ENCODE measurements around the gene ZNF827.

The ZNF827 gene

DNA sequence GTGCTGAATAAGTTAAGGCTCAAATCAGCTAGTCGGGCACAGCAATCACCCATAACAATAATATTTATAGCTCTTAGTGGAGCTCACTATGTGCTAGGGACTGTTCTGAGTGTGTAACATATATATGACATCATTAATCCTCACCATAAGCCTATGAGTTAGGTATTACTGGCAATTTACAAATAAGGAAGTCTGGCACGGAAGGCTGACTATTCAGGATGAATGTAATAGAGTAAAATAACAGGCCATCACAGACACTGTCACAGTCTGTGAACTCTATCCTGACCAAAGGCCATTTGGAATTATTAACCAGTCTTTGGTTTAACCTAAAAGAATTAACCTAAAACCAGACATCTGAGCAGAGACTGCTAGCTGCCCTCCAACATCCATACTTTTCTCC is 139.4 kb downstream of the ZNF827 start:
- DNase-seq (ENCODE audit: low read depth, low spot score) = no peak

DNA sequence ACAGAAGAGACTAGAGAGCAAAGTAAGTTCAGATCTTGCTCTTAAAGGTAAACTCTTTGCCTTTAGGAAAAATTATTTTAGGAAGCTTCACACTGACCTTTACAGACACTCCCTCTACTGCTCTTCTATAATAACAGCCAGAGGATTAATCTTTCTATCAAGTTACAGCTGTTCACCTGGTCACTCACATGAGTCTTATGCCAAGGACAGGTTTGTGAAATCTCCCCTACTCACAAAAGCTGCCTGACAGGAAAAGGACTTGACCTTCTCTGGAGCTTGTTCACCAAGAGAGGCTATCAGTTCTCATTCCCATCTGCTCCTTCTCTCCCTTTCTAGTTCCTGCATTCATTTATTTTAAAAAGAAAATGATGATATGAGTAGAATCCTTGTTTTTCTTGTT is 141.3 kb downstream of the ZNF827 start:
- no peak for DNase-seq (ENCODE audit: low read depth, low spot score)

DNA sequence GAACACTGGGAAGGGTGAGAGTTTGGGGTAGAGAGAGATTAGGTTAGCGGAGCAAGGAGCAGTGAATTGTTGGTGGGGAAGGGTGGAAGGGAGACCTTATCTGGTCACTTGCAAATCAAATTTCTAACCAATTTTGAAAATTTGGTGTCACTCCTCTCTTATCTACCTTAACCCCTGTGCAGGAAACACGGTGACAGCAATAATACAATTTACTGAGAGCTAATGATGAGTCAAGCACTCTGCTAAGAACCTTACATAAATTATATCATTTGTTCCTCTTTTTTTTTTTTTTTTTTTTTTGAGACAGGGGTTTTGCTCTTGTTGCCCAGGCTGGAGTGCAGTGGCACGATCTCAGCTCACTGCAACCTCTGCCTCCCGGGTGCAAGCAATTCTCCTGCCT is 142.3 kb downstream of the ZNF827 start:
- no peak for DNase-seq (ENCODE audit: low read depth, low spot score)

DNA sequence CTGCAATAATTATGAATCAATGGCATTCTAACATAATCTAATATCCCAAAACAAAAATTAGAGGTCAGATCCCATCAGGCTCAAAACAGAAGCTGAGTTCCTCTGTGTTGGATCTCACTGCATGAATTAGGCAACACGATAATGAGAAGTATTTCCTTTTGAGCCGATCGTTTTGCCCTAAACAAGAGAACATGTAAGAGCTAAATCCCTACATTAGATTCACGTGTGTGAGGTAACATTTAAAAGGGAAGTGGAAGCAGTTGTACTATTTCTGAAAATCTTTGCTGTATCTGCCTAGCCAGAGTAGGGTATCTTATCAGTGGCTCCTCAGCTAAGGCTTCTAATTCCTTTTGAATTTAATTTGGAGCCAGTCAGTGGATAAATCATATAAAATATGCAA is 143.1 kb downstream of the ZNF827 start:
- no peak for DNase-seq (ENCODE audit: low read depth, low spot score)

DNA sequence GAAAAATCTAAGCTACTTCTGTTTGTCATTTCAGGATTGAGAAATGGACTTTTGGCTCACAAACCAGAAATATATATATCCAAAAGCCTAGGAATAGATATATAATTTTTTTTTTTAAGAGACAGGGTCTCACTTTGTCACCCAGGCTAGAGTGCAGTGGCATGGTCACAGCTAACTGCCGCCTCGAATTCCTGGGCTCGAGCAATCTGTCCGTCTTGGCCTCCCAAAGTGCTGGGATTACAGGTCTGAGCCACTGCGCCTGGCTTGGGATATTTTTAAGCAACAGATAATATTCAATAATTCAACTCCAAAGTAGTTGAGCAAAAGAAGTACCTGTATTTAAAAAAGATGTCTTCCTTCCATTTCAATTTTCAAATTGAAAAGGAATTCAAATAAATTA is 146.2 kb downstream of the ZNF827 start:
- no peak for DNase-seq (ENCODE audit: low read depth, low spot score)

DNA sequence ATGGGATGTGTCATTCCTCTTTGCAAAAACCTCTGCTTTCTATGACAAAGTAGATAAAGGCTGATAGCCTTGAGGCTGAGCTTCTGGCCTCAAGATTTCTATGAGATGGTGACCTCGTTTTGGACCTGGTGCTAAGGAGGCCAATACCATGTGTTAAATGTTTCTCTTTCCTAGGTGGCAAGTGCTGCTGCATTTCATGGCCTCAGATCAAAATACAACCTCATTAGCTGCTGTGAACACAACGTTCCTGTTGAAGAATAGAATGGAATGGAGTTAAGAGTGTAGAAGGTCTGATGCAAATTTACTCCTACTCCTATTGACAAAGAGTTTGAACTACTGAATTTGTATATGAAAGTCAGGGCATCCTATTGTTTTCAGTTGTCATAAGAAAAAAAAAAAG is 146.6 kb downstream of the ZNF827 start:
- no peak for DNase-seq (ENCODE audit: low read depth, low spot score)

DNA sequence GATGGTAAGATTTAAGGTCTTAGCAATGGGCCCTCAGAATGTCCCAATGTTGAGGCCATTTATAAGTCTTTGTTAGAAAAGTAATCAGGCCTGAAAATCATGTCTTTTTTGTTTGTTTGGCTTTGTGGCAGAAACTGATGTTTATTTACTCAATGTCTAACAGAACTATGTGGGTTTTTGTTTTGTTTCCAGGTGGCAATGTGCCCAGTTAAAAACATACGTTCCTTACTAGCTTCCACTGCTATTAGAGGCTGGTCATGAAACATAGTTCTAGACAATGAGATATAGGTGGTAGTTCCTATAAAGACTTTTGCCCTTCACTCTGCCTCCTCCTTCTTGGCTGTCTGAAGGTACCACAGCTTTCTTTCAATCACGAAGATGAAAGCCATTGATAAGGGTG is 149.9 kb downstream of the ZNF827 start:
- DNase-seq (ENCODE audit: low read depth, low spot score) = no peak

DNA sequence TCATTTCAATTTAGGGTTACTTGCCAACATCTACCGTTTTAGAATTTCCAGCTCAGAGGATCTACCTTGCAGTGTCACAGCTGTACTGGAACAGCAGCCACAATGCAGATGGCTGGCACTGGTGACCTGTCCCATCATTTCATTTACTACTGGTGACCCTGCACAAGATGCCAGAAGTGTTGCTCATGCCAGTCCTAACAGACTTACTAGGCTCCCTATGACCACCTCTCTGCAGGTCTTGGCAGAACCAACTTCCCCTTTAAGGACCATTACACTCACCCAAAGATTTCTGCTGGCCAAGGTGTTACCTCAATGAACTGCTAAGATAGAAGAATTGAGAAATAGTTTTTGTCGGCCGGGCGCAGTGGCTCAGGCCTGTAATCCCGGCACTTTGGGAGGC is 151.8 kb downstream of the ZNF827 start:
- DNase-seq (ENCODE audit: low read depth, low spot score) = no peak

DNA sequence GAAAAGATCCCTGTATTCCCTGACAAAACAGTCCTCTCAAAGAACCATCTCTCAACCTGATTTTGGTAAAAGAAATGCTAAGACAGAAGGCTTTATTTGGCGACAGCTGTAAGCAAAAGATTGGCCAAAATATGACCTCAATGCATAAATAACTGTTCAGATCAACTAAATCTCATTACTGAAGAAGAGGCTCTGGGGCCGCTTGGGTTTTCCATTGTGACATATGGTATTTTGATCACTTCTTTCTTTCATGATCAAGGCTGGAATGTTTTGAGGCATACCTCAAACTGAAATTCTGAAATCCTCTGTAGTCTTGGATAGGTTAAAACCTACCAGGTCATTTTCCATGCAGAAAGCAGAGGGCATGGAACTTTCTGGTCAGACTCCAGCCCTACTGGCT is 152.4 kb downstream of the ZNF827 start:
- DNase-seq (ENCODE audit: low read depth, low spot score) = no peak

DNA sequence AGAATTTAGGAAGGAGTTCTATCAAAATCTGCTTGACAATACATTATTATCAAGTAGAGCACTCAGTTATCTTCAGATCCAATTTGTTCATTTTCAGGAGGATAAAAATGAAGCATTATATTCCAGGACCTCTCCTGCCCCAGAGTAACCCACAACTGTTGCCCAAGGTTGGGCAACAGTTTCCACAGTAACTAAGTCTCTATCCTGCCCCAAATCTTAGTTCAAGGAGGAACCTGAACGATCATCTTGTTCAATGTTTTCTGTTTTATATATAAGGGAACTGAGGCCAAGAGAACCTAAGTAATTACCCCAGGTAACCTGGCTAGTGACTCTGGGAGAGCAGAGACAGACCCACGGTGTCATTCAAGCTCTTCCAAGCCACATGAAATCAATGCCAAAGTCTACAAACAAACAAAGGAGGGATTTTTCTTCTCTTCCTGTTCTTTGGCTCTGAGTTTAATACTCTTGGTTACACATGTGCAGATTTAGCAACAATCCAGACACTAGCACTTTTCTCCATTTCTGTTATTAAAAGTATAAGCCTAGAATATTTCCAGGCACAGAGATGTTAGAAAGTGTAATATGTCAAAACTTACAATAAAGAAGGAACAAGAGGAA is 153.1 kb downstream of the ZNF827 start:
- no peak for DNase-seq (ENCODE audit: low read depth, low spot score)

DNA sequence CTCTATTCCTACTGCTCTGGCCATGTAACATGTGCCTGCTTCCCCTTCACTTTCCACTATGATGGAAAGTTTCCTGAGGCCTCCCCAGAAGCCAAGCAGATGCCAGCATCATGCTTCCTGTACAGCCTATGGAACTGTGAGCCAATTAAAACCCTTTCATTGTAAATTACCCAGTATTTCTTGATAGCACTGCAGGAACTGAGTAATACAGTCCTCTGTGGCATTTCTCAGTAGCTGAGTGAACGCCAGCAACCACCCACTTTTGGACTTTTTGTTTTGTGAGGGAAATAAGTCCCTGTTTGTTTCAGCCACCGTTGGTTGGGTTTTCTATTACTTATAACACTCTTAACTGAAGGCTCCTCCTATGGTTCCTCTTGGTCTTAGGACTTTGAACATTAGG is 154.6 kb downstream of the ZNF827 start:
- DNase-seq (ENCODE audit: low read depth, low spot score) = no peak

DNA sequence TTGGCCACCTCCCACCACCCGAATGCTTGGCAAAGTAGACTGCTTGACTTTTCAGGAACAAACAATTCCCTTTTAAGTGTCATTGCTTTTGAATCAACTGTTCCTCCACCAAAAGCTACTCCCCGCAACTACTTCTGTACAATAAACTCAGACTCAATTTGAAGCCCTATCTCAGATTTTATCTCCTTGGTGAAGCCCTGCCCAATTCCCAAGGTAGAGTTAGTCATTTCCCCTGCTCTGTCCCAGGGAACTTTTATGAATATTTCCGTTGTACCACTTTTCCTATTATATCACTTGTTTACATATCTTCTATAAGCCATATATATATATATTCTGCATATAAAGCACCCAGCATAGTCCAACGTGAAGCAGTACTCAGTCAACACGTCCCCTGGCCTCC is 155.9 kb downstream of the ZNF827 start:
- DNase-seq (ENCODE audit: low read depth, low spot score) = no peak

DNA sequence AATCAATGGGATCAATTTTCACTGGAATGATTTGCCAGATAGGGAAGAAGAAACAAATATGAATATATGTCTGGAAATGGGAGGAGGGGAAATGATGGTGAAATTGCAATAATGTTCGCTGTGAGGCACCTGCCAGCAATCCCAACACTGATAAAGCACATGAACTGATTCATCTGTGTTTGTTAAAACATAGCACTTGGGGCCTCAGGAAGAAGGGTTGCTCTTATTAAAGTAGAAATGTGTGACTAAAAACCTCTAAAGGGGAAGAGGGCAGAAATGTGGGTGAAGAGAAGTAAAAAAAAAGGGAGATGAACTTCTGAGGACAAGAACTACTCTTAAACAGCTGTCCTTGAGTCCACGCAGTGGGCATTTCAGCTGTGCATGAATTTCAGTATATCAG is 157.3 kb downstream of the ZNF827 start:
- DNase-seq (ENCODE audit: low read depth, low spot score) = no peak

DNA sequence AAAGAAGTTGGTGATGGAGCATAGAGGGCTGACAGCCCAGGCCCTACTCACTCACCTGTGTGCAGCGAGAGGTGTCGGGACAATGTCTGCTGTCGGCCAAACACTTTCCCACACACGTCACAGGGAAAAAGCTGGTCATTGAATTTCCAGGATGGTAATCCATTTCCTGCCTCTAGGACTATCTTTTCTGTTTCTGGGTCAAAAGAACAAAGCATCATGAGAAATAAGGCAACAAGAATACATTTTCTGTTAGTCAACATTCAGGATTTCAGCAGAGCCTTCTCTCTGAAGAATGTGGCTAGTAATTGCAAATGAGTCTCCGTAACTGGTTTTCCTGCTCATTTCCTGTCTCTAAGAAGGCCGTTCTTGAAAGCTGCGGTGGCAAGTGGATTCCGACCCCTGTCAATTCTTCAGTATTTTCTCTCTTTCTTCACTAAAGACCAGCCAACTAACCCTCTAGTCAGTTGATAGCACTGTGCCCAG is 159.3 kb downstream of the ZNF827 start:
- no peak for DNase-seq (ENCODE audit: low read depth, low spot score)

DNA sequence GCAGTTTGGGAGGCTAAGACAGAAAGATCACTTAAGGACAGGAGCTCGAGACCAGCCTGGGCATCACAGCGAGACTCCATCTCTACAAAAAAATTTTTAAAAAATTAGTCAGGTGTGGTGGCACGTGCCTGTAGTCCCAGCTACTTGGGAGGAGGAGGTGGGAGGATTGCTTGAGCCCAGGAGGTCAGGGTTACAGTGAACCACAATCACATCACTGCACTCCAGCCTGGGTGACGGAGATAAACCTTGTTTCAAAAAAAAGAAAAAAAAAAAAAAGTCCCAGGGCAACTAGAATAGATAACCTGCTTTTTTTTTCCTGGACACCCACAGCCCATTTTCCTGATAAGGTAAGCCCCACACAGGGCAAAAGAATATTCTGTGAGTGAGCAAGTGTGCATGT is 162.4 kb downstream of the ZNF827 start:
- no peak for DNase-seq (ENCODE audit: low read depth, low spot score)

DNA sequence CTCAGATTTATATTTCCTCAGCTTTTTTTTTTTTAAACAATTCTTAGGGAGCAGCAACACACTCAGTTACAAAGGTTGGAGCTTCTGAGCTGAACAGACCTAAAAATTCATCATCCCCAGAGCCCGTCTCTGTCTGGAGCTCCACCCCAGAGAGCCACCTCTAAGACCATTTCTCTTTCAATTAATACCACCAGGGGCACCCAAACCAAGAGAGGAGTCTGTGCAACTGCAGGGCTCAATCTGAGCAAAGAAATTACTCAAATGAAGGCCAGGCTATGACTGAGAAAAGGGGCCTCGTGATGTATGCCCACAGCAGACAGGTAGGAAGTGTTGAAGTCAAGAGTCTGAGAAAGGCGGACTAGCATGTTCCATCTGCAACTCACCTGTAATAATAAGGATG is 163.2 kb downstream of the ZNF827 start:
- DNase-seq (ENCODE audit: low read depth, low spot score) = no peak

DNA sequence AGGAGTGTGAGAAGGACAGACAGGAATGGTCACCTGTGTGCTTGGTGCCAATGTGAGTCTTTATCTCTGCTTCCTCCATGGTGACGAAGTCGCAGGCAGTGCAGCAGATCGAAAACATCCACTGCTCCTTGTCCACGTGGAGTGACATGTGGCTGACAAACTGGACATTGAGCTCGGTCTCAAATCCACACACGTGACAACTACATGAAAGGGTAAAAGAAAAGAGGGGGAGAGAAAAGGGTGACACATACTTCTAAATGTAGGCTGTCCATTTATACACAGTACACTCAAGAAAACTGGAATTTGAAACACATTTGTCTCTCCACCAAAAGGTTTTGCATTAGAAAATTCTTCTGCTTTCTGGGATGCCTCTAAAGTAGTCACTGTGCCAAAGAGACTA is 164.2 kb downstream of the ZNF827 start:
- DNase-seq (ENCODE audit: low read depth, low spot score) = no peak

DNA sequence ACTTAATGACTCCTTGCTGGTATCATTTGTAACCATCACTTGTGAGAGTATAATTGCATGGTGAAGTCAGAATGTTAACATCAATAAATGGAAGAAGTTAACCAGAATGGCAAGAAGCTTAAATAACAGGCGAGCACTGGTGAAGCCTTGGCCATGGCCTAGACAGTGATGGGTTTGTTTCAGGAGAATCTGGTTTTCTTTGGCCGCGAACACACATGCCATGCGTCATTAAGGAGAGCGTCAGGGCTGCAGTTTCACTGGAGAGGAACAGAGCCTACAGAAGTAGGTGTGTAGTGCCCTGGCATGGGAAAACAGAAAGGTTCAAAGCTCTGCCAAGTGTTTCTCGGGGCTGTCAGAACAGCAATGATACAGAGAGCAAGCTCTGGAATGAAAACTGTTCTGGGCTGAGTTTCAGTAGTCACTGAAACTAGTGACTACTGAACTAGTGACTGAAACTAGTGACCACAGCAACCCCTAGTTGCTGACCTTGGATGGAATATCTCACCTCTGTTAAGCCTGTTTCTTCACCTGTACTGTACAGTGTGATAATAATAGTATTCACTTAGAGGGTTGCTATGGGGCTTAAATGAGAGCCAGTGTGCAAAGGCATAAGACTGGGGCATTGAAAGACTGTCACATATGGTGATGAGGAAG is 164.9 kb downstream of the ZNF827 start:
- DNase-seq (ENCODE audit: low read depth, low spot score) = no peak

DNA sequence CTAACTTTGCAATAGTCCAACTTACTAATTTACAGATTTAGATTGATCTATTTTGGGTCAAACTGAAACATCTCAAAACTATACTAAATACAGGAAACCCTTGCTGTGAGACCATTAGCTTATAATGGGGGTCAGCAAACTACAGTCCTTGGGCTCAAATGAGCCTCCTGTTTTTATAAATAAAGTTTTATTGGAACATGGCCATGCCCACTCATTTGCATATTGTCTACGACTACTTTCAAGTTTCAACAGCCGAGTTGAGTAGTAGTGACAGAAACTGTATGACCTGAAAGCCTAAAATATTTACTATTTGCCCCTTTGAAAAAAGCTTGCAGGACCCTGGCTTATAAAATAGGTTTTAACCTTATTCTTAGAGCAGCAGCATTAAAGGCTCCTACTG is 166.3 kb downstream of the ZNF827 start:
- no peak for DNase-seq (ENCODE audit: low read depth, low spot score)

DNA sequence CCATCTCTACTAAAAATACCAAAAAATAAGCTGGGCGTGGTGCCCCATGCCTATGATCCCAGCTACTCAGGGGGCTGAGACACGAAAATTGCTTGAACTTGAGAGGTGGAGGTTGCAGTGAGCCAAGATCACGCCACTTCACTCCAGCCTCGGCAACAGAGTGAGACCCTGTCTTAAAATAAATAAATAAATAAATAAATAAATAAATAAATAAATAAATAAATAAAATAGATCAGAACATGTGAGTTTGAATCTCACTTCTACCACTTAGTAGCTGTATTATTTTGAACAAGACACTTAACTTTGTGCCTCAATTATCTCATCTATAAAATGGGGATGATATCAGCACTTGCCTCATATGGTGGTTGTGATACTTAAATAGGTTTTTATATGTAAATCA is 168.5 kb downstream of the ZNF827 start:
- DNase-seq (ENCODE audit: low read depth, low spot score) = no peak

DNA sequence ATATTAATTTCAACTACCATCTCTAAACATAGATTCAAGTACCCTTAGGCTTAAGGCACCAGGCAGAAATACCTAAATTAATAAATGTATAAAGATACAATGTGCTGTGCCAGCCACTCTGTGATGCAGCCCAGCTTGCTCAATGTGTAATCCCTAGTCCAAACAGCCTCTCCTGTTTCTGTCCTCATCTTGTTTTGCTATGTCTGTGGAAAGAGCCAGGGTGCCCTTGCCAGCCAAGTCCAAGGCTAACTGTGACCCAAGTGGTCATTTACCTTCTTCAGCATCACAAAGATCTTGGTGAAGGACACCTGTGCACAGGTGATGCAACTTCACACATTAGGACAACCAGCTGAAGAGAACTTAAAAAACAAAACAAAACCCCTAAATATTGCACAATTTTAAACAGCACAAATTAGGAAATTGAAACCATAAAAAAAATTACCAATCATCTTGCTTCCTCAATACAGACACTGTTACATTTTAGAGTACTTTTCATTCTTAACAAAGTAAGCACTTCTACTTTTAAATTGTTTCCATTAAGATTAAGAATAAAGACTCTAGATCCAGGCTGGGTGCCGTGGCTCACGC is 169.1 kb downstream of the ZNF827 start:
- no peak for DNase-seq (ENCODE audit: low read depth, low spot score)

DNA sequence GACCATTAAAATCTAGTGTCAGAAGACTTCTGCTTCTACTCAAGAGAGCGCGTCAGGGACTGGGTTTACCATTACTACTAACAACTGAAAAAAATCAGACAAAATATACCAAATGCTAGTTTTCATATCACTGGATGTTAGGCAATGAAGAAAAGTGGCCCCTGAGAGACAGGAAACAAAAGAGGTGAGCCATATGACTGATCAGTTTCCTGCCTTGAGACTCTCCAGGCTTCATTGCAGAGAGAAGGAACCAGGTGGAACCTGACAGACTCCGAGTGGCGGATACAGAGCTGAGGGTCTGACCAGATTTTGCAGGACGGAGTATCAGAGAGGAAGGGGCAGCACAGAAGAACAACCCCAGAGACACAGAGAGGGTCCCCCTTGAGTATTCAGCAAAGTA is 172.3 kb downstream of the ZNF827 start:
- no peak for DNase-seq (ENCODE audit: low read depth, low spot score)

DNA sequence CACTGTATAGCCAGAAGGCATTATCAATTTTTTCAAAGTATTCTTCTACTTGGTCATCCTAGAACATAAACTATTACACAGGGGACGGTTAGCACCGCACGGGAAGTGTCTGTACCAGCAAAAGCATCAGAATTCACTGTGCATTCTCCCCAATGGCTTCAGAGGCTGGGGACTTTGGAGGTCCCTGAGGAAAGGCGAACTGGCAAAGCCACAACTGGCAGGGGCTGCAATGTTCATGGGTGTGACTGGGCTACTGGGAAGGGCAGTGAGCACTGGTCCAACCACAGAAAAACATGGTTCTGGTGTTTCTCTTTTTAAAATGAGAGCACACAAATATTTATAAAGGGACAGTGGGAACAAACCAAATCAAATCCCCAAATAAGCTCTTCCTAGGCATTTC is 175.2 kb downstream of the ZNF827 start:
- DNase-seq (ENCODE audit: low read depth, low spot score) = no peak
